Endodermal cell (in vitro differentiated cells): Measurements from ENCODE around the gene SFXN1. TPM values are rescaled to one million over a fixed set of nuclear protein-coding genes. Genes with fewer than 3 reads are reported as not detected.

Source experiments
- DNase-seq: peaks from one replicate; pipeline ENCODE4 v3.0.0-alpha.2; 2017
- H3K27ac ChIP-seq: 2 replicates; pipeline ENCODE4 v1.5.1; 2013; ENCODE audit warnings: mild to moderate bottlenecking, low read depth, low read length, moderate library complexity
- H3K27me3 ChIP-seq: 2 replicates; pipeline ENCODE4 v1.6.1; 2013; ENCODE audit warnings: mild to moderate bottlenecking, low read length, moderate library complexity; ENCODE audit not compliant: insufficient read depth, control insufficient read depth, poor library complexity, severe bottlenecking
- H3K36me3 ChIP-seq: 2 replicates; pipeline ENCODE4 v1.7.0; 2013; ENCODE audit warnings: mild to moderate bottlenecking, low read length, moderate library complexity; ENCODE audit not compliant: control insufficient read depth, insufficient read depth
- H3K4me1 ChIP-seq: one replicate; pipeline ENCODE4 v1.7.0; 2013; ENCODE audit warnings: low read length; ENCODE audit not compliant: control insufficient read depth, insufficient read depth
- H3K4me3 ChIP-seq: 2 replicates; pipeline ENCODE4 v1.5.1; 2013; ENCODE audit warnings: mild to moderate bottlenecking, low read length, moderate library complexity
- H3K9ac ChIP-seq: 2 replicates; pipeline ENCODE4 v1.6.1; 2013; ENCODE audit warnings: mild to moderate bottlenecking, low read length, moderate library complexity; ENCODE audit not compliant: poor library complexity, severe bottlenecking; ENCODE audit errors: extremely low read depth
- H3K9me3 ChIP-seq: 2 replicates; pipeline ENCODE4 v1.6.1; 2013; ENCODE audit warnings: mild to moderate bottlenecking, low read length, moderate library complexity; ENCODE audit not compliant: control insufficient read depth
- H3K27ac Mint-ChIP-seq: 2 replicates; pipeline ENCODE4 v1.8.0; 2020; ENCODE audit warnings: mixed read lengths
- H3K27me3 Mint-ChIP-seq: 2 replicates; pipeline ENCODE4 v1.8.0; 2021; ENCODE audit warnings: mild to moderate bottlenecking, mixed read lengths; ENCODE audit not compliant: insufficient read depth
- H3K36me3 Mint-ChIP-seq: 2 replicates; pipeline ENCODE4 v1.8.0; 2020; ENCODE audit warnings: low read depth, mixed read lengths
- H3K4me1 Mint-ChIP-seq: 2 replicates; pipeline ENCODE4 v1.8.0; 2020; ENCODE audit warnings: mixed read lengths
- H3K4me3 Mint-ChIP-seq: 2 replicates; pipeline ENCODE4 v1.8.0; 2020; ENCODE audit warnings: mild to moderate bottlenecking, moderate library complexity, mixed read lengths
- H3K9me3 Mint-ChIP-seq: 2 replicates; pipeline ENCODE4 v1.8.0; 2020; ENCODE audit warnings: mild to moderate bottlenecking, mixed read lengths
- CTCF ChIP-seq: fragments of 200-600 bp; sonication (generic); conservative IDR thresholded peaks from 2 replicates; pipeline ENCODE4 v1.5.0; 2021; ENCODE audit warnings: antibody characterized with exemption, mild to moderate bottlenecking
- WGBS, 2 experiments: methylation state at CpG; one replicate each; pipeline versions ENCODE4 v1.1.5 to v1.1.7; 2013; ENCODE audit warnings: missing lambda C conversion rate in 2 of 2, mixed read lengths in 1 of 2; ENCODE audit not compliant: insufficient coverage in 1 of 2, insufficient read length in 1 of 2; 5-methylcytosine and 5-hydroxymethylcytosine counted together
- total RNA-seq, 2 donors: library from RNA; stranded (reverse); fragmentation: NEBNext Ultra II Directional in 1 of 2; extraction: Animal tissue kit (Norgen Biotek cat#: 25700) in 1 of 2; gene quantifications; 2 replicates in 1 of 2; 3 replicates in 1 of 2; pipeline ENCODE4 v1.2.1, GENCODE V29; 2021

The SFXN1 gene
- total RNA-seq, 2 donors from 2014 or later, result 122 to 154 TPM

GRCh38 chr5:175544108-175544511 is 65.8 kb downstream of the SFXN1 start:
- H3K36me3 Mint-ChIP-seq, result no peaks in the 10 kb centered on the region

GRCh38 chr5:175544586-175544985 is 66.2 kb downstream of the SFXN1 start:
- H3K36me3 ChIP-seq, result no peaks in the 10 kb centered on the region
- H3K27ac ChIP-seq, result no peak overlapping the region
- H3K4me1 Mint-ChIP-seq, result peaks cover 37% of the 10 kb centered on the region
- TF ChIP-seq CTCF, result no peak
- no peaks in the 10 kb centered on the region for H3K9me3 ChIP-seq
- H3K36me3 Mint-ChIP-seq, result no peaks in the 10 kb centered on the region
- no peaks in the 10 kb centered on the region for H3K9me3 Mint-ChIP-seq
- H3K27me3 ChIP-seq, result peaks cover 14% of the 10 kb centered on the region
- WGBS, 2 experiments, result 93 to 98% methylated on average over 4 to 5 of the region's 5 CpGs
- H3K9ac ChIP-seq, result no peak overlapping the region
- no peak overlapping the region for H3K4me3 ChIP-seq
- H3K27ac Mint-ChIP-seq, result no peak overlapping the region
- peaks cover 10% of the 10 kb centered on the region for H3K4me1 ChIP-seq
- no peak overlapping the region for H3K4me3 Mint-ChIP-seq
- no peak for DNase-seq
- H3K27me3 Mint-ChIP-seq, result peaks cover 7% of the 10 kb centered on the region

More at GRCh38 chr5:175544108-175544511, 65.8 kb downstream of the SFXN1 start:
- no peak for TF ChIP-seq CTCF
- Histone ChIP-seq H3K4me3 (no peak overlapping the region), H3K9me3 (no peaks in the 10 kb centered on the region), H3K36me3 (no peaks in the 10 kb centered on the region), H3K27ac (no peak overlapping the region), H3K4me1 (peaks cover 10% of the 10 kb centered on the region), H3K9ac (no peak overlapping the region), H3K27me3 (peaks cover 14% of the 10 kb centered on the region)
- Mint-ChIP-seq H3K4me3 (no peak overlapping the region), H3K27ac (no peak overlapping the region), H3K4me1 (peaks cover 36% of the 10 kb centered on the region), H3K9me3 (no peaks in the 10 kb centered on the region), H3K27me3 (peaks cover 7% of the 10 kb centered on the region)
- WGBS, 2 experiments, result 86 to 88% methylated on average over 1 of the region's 1 CpG
- DNase-seq, result no peak

- no peak for TF ChIP-seq CTCF
- H3K4me1 Mint-ChIP-seq, result peaks cover 33% of the 10 kb centered on the region
- no peaks in the 10 kb centered on the region for H3K36me3 ChIP-seq
- H3K27me3 Mint-ChIP-seq, result peaks cover 3% of the 10 kb centered on the region
- H3K27ac ChIP-seq, result peak overlapping the region; percentile 78
- no peak overlapping the region for H3K27ac Mint-ChIP-seq
- H3K9ac ChIP-seq, result no peak overlapping the region
- peaks cover 8% of the 10 kb centered on the region for H3K27me3 ChIP-seq
- no peaks in the 10 kb centered on the region for H3K9me3 ChIP-seq
- no peak overlapping the region for H3K4me3 Mint-ChIP-seq
- H3K4me1 ChIP-seq, result peaks cover 10% of the 10 kb centered on the region
- H3K4me3 ChIP-seq, result no peak overlapping the region
- no peak for DNase-seq
- no peaks in the 10 kb centered on the region for H3K9me3 Mint-ChIP-seq
- no peaks in the 10 kb centered on the region for H3K36me3 Mint-ChIP-seq
Measured at GRCh38 chr5:175547842-175548241, 69.5 kb downstream of the SFXN1 start.
